Right kidney (tissue), 1 donor: Measurements from ENCODE around the gene SLC25A53.
"Not testable (repeated sequence)": the region's sequence is repeated elsewhere in the genome, so short reads cannot be mapped to it uniquely, and the experiment has no call there.

Source experiments
- DNase-seq: peaks from one replicate; pipeline ENCODE4 v3.0.0-alpha.2; 2016

SLC25A53 gene

GRCh38 chrX:104075778-104076445 lies 80.9 kb downstream of the SLC25A53 start, which contains the start of gene TMSB15C:
TSS of gene TMSB15C (minus strand) at chrX:104076236.
- DNase-seq, result not testable (repeated sequence)

GRCh38 chrX:104062636-104063035 lies 94.2 kb downstream of the SLC25A53 start:
- DNase-seq, result not testable (repeated sequence)

- DNase-seq, result not testable (repeated sequence)
Observed at GRCh38 chrX:104054956-104055355, 101.9 kb downstream of the SLC25A53 start.
